Panc1 (cell line): ENCODE measurements around the gene PTPN11. TPM values are rescaled to one million over a fixed set of nuclear protein-coding genes. Genes with fewer than 3 reads are reported as not detected.

Experiments
- ATAC-seq: fragments of 200-7000 bp; cut with Tn5 transposase; 2 replicates; pipeline ENCODE4 v1.9.1; 2020; ENCODE audit warnings: mild to moderate bottlenecking, moderate library complexity
- BruUV-seq: library from RNA; stranded (reverse); fragments of 400-500 nt; replicated peaks from 2 replicates; lab custom pipeline; 2021; lab: Mats Ljungman, UMichigan
- CTCF ChIA-PET: fragments of 300-600 bp; sonication (Branson Sonifier 250); formaldehyde crosslinking; loops from one replicate; lab custom pipeline; 2022; ENCODE audit warnings: antibody characterized with exemption; lab: Charles Lee
- POLR2A ChIA-PET: fragments of 300-600 bp; sonication (Branson Sonifier 250); formaldehyde crosslinking; loops from one replicate; lab custom pipeline; 2022; ENCODE audit warnings: antibody characterized with exemption; lab: Charles Lee
- DNase-seq: peaks from one replicate; pipeline ENCODE4 v3.0.0-alpha.2; 2010; ENCODE audit warnings: low read depth, low spot score
- H3K27ac ChIP-seq: 2 replicates; pipeline ENCODE4 v1.5.1; 2011; ENCODE audit warnings: mild to moderate bottlenecking, low read length, inconsistent platforms
- H3K27me3 ChIP-seq: fragments of 200-500 bp; sonication (Bioruptor generic); 2 replicates; pipeline ENCODE4 v1.6.0; 2014; ENCODE audit warnings: low read length, inconsistent platforms; ENCODE audit not compliant: control insufficient read depth, insufficient read depth
- H3K36me3 ChIP-seq: fragments of 200-500 bp; sonication (Bioruptor generic); 2 replicates; pipeline ENCODE4 v1.5.1; 2014; ENCODE audit warnings: inconsistent platforms, mild to moderate bottlenecking, low read length, moderate library complexity; ENCODE audit not compliant: control insufficient read depth, insufficient read depth
- H3K4me1 ChIP-seq: 2 replicates; pipeline ENCODE4 v1.5.1; 2011; ENCODE audit warnings: inconsistent platforms, mild to moderate bottlenecking, low read length, moderate library complexity; ENCODE audit not compliant: control insufficient read depth, insufficient read depth
- H3K4me3 ChIP-seq, 2 experiments: 2 replicates each; pipeline ENCODE4 v1.5.1; 2011 to 2012; ENCODE audit warnings: low read depth in 2 of 2, low read length in 2 of 2, mild to moderate bottlenecking in 2 of 2, inconsistent platforms in 1 of 2, moderate library complexity in 1 of 2
- H3K9me3 ChIP-seq: fragments of 200-500 bp; sonication (Bioruptor generic); 2 replicates; pipeline ENCODE4 v1.5.1; 2014; ENCODE audit warnings: low read depth, mild to moderate bottlenecking, inconsistent platforms, low read length, moderate library complexity; ENCODE audit not compliant: control insufficient read depth, insufficient read depth
- CTCF ChIP-seq: fragments of 450-650 bp; IDR thresholded peaks from 2 replicates; pipeline ENCODE4 v1.5.1; 2017; ENCODE audit warnings: mild to moderate bottlenecking
- POLR2AphosphoS5 ChIP-seq: IDR thresholded peaks from 2 replicates; pipeline ENCODE4 v1.6.1; 2012; ENCODE audit warnings: mild to moderate bottlenecking, low read depth, low read length, moderate library complexity
- SIN3A ChIP-seq: IDR thresholded peaks from 2 replicates; pipeline ENCODE4 v1.6.1; 2012; ENCODE audit warnings: low read depth, mild to moderate bottlenecking, low read length, moderate library complexity, borderline replicate concordance; ENCODE audit not compliant: insufficient read depth
- TCF7L2 ChIP-seq: IDR thresholded peaks from 2 replicates; pipeline ENCODE4 v1.6.1; 2011; ENCODE audit warnings: mild to moderate bottlenecking, low read depth, low read length, inconsistent platforms
- in situ Hi-C: cut with HindIII; loops from 2 replicates; pipeline ENCODE4 v1.10.0; 2016; ENCODE audit warnings: low sequenced_read_pairs, low pct_unique_long_range_greater_than_20kb
- intact Hi-C: fragments of 100-400 bp; cut with micrococcal nuclease; formaldehyde crosslinking; loops from one replicate; pipeline ENCODE4 v1.10.0; 2022; ENCODE audit not compliant: unreplicated experiment
- total RNA-seq: library from RNA; stranded (reverse); gene quantifications from one replicate; pipeline ENCODE4 v1.2.1, GENCODE V29; 2021; ENCODE audit not compliant: unreplicated experiment
- TF ChIP-seq, protein P1 (sequence below), 2 experiments: IDR thresholded peaks; 2 replicates each; pipeline ENCODE4 v1.6.1; 2011 to 2012; ENCODE audit warnings: low read depth in 2 of 2, control low read depth in 1 of 2, low read length in 1 of 2, mild to moderate bottlenecking in 1 of 2, moderate library complexity in 1 of 2; ENCODE audit not compliant: insufficient read depth in 1 of 2

Gene PTPN11
- total RNA-seq, 1 experiment from 2014 or later, result 139 TPM

- H3K36me3 ChIP-seq, result peaks cover 4% of the 10 kb centered on the region
- TF ChIP-seq SIN3A (no peak), CTCF (peak; percentile 61)
- TF ChIP-seq, protein P1, sequence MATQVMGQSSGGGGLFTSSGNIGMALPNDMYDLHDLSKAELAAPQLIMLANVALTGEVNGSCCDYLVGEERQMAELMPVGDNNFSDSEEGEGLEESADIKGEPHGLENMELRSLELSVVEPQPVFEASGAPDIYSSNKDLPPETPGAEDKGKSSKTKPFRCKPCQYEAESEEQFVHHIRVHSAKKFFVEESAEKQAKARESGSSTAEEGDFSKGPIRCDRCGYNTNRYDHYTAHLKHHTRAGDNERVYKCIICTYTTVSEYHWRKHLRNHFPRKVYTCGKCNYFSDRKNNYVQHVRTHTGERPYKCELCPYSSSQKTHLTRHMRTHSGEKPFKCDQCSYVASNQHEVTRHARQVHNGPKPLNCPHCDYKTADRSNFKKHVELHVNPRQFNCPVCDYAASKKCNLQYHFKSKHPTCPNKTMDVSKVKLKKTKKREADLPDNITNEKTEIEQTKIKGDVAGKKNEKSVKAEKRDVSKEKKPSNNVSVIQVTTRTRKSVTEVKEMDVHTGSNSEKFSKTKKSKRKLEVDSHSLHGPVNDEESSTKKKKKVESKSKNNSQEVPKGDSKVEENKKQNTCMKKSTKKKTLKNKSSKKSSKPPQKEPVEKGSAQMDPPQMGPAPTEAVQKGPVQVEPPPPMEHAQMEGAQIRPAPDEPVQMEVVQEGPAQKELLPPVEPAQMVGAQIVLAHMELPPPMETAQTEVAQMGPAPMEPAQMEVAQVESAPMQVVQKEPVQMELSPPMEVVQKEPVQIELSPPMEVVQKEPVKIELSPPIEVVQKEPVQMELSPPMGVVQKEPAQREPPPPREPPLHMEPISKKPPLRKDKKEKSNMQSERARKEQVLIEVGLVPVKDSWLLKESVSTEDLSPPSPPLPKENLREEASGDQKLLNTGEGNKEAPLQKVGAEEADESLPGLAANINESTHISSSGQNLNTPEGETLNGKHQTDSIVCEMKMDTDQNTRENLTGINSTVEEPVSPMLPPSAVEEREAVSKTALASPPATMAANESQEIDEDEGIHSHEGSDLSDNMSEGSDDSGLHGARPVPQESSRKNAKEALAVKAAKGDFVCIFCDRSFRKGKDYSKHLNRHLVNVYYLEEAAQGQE (IDR thresholded peaks at IDR 0.05; ENCODE audit: insufficient read depth in 1 of 2, low read depth in 2 of 2, low read length in 1 of 2), result no peak
Measured at GRCh38 chr12:112473056-112473455, 54.3 kb downstream of the PTPN11 start.

DNA sequence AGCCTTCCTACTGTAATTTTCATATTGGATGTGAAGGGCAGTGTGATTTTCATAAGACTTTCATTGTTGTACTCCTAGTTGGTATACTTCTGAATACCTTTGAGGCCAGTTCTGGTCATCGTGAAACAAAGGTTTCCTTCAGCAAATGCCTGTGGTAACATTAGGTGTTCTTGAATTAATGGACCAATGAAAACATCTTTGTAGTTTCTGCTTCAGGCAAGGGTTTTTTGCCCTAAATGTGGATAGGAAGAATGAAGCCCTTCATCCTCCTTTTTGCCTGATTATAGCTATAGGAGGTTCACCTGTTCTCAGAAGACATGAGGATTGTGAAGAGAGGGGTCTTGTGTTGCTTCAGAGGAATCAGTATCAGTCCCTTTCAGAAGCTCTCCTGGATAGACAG, 60.7 kb downstream of the PTPN11 start:
- Histone ChIP-seq H3K4me1 (no peaks in the 10 kb centered on the region), H3K27ac (no peak overlapping the region), H3K9me3 (no peaks in the 10 kb centered on the region), H3K36me3 (peaks cover 4% of the 10 kb centered on the region), H3K27me3 (no peaks in the 10 kb centered on the region), H3K4me3 (no peak overlapping the region)
- CTCF ChIA-PET, result interaction anchor here (0.7 kb wide), 1 partner anchor 82 kb away, joined by 11 read pairs; no protein-coding TSS in a partner anchor
- no peak for ATAC-seq
- in situ Hi-C loops (no loop called here), intact Hi-C loops (no loop called here)
- DNase-seq, result no peak
- TF ChIP-seq TCF7L2, result no peak
- TF ChIP-seq POLR2AphosphoS5, result no peak
- no peak for TF ChIP-seq SIN3A
- TF ChIP-seq, protein P1 (IDR thresholded peaks at IDR 0.05; ENCODE audit: insufficient read depth in 1 of 2, low read depth in 2 of 2, low read length in 1 of 2), result no peak
- TF ChIP-seq CTCF, result no peak
- no TSS peak for BruUV-seq
- POLR2A ChIA-PET, result no interaction called here

More at GRCh38 chr12:112473056-112473455, 54.3 kb downstream of the PTPN11 start:
- ChIA-PET POLR2A (interaction anchor here (0.6 kb wide), 2 partner anchors 12 to 647 kb away, joined by 3 to 4 read pairs; no protein-coding TSS in a partner anchor), CTCF (interaction anchor here (0.5 to 1.1 kb wide), 7 partner anchors 19 to 529 kb away, joined by 3 to 5 read pairs (median 3); no protein-coding TSS in a partner anchor)
- intact Hi-C loops, result no loop called here
- no peaks in the 10 kb centered on the region for H3K9me3 ChIP-seq
- no peaks in the 10 kb centered on the region for H3K4me1 ChIP-seq
- BruUV-seq, result no TSS peak
- H3K27me3 ChIP-seq, result no peaks in the 10 kb centered on the region
- no peak for DNase-seq
- in situ Hi-C loops, result no loop called here
- ATAC-seq, result peak; percentile 55; the same call in 1 of the 2 replicates
- no peak overlapping the region for H3K4me3 ChIP-seq
- H3K27ac ChIP-seq, result no peak overlapping the region
